ENCODE results near the gene ZIC2.

GRCh38 chr13:99960663-99961311, 20.8 kb upstream of the ZIC2 start:
- no peak for TF ChIP-seq CTCF (IDR thresholded peaks at IDR 0.05; ENCODE audit: insufficient read depth, low read length)
- TF ChIP-seq, protein P1, sequence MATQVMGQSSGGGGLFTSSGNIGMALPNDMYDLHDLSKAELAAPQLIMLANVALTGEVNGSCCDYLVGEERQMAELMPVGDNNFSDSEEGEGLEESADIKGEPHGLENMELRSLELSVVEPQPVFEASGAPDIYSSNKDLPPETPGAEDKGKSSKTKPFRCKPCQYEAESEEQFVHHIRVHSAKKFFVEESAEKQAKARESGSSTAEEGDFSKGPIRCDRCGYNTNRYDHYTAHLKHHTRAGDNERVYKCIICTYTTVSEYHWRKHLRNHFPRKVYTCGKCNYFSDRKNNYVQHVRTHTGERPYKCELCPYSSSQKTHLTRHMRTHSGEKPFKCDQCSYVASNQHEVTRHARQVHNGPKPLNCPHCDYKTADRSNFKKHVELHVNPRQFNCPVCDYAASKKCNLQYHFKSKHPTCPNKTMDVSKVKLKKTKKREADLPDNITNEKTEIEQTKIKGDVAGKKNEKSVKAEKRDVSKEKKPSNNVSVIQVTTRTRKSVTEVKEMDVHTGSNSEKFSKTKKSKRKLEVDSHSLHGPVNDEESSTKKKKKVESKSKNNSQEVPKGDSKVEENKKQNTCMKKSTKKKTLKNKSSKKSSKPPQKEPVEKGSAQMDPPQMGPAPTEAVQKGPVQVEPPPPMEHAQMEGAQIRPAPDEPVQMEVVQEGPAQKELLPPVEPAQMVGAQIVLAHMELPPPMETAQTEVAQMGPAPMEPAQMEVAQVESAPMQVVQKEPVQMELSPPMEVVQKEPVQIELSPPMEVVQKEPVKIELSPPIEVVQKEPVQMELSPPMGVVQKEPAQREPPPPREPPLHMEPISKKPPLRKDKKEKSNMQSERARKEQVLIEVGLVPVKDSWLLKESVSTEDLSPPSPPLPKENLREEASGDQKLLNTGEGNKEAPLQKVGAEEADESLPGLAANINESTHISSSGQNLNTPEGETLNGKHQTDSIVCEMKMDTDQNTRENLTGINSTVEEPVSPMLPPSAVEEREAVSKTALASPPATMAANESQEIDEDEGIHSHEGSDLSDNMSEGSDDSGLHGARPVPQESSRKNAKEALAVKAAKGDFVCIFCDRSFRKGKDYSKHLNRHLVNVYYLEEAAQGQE (IDR thresholded peaks at IDR 0.05; ENCODE audit: insufficient replicate concordance, low read depth) = no peak
- TF ChIP-seq SPI1 (IDR thresholded peaks at IDR 0.05; ENCODE audit: borderline replicate concordance, low read depth) = no peak
- no peak for TF ChIP-seq POLR2AphosphoS5 (IDR thresholded peaks at IDR 0.05; ENCODE audit: low read depth)
- TF ChIP-seq GABPA (IDR thresholded peaks at IDR 0.05; ENCODE audit: low read depth) = no peak

All from HL-60 (cell line).